ENCODE data around the gene DGKI. TPM values are rescaled to one million over a fixed set of nuclear protein-coding genes. Genes with fewer than 3 reads are reported as not detected.

The DGKI gene
- polyA plus RNA-seq, 2 donors: 0.09 to 0.12 TPM

DNA sequence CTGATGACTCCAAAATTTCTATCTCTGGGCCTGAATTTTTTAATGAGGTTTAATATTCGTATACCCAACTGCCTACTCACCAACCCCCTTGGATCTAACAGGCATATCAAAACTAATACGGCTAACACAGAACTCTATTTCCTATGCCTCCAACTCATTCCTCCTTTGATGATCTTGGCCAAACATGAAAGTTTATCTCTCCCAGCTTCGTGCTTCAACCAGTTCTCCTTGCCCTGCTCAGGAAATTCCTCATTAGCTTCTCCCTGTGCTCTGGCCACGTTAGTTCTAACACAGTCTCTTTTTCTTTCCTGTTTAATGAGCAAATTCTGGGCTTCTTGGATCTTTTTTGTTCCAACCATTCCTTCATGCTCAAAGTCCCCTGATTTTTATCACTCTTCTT lies 364.3 kb downstream of the DGKI start:
- no peaks in the 10 kb centered on the region for H3K36me3 ChIP-seq (ENCODE audit: control insufficient read depth in 2 of 2, insufficient read depth in 2 of 2, low read length in 1 of 2)
- no peak overlapping the region for H3K27ac ChIP-seq (ENCODE audit: low read depth in 2 of 2, low read length in 1 of 2)
- no peaks in the 10 kb centered on the region for H3K27me3 ChIP-seq (ENCODE audit: control insufficient read depth in 1 of 2, insufficient read depth in 2 of 2, low read length in 2 of 2)
- H3K4me3 ChIP-seq (ENCODE audit: low read depth in 1 of 2, low read length in 2 of 2): no peak overlapping the region
- no peaks in the 10 kb centered on the region for H3K9me3 ChIP-seq (ENCODE audit: control insufficient read depth in 2 of 2, insufficient read depth in 1 of 2, low read depth in 1 of 2, low read length in 1 of 2)
- no peaks in the 10 kb centered on the region for H3K4me1 ChIP-seq (ENCODE audit: control insufficient read depth in 2 of 2, insufficient read depth in 2 of 2, low read length in 1 of 2)
- WGBS, 2 donors: 62 to 65% methylated on average over 4 of the region's 4 CpGs

DNA sequence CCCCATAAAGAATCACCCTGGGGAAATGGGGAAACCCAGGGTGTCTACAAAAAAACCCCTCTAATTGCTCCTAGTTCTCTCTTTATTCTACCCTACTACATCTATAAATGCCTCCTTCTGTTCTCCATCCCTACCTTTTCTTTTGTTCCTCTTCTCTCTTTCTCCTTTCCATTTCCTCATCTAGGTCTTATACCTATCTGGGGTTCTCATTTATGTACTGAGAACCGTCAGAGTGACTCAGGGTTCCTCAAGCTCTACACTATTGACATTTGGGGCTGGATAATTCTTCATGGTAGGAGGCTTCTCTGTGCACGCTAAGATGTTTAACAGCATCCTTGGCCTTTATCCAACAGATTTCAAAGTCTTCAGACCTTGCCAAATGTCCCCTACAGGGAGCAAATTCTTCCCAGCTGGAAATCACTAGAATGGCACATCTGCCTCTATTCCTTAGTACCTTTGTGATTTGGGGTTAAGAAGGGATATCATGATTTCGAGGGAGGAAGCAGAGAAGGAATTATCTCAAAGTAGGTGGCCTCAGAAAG lies 365.9 kb downstream of the DGKI start:
- H3K4me1 ChIP-seq (ENCODE audit: control insufficient read depth in 2 of 2, insufficient read depth in 2 of 2, low read length in 1 of 2): no peaks in the 10 kb centered on the region
- no peaks in the 10 kb centered on the region for H3K27me3 ChIP-seq (ENCODE audit: control insufficient read depth in 1 of 2, insufficient read depth in 2 of 2, low read length in 2 of 2)
- H3K36me3 ChIP-seq (ENCODE audit: control insufficient read depth in 2 of 2, insufficient read depth in 2 of 2, low read length in 1 of 2): no peaks in the 10 kb centered on the region
- no peak overlapping the region for H3K27ac ChIP-seq (ENCODE audit: low read depth in 2 of 2, low read length in 1 of 2)
- no peaks in the 10 kb centered on the region for H3K9me3 ChIP-seq (ENCODE audit: control insufficient read depth in 2 of 2, insufficient read depth in 1 of 2, low read depth in 1 of 2, low read length in 1 of 2)
- WGBS, 2 donors: 48 to 52% methylated on average over 3 of the region's 3 CpGs
- H3K4me3 ChIP-seq (ENCODE audit: low read depth in 1 of 2, low read length in 2 of 2): no peak overlapping the region

DNA sequence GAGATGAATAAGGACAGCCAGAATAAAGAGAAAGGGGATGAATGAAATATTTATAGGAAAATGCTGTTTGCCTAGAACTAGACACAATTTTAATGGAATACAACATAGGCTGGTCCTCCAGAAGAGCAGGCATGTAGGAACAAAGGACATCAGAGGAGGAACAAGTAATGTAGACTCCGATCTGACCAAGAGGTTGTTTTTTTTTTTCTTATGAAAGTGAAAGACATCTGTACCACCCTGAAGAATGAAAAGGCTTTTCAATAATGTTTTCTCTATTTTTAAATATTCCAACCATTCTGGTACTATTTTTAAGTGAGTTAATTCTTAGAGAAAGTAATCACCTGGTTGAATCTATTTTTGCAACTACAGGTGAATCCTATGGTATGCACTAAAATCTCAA lies 366.4 kb downstream of the DGKI start:
- Histone ChIP-seq H3K4me3 (ENCODE audit: low read depth in 1 of 2, low read length in 2 of 2) (no peak overlapping the region), H3K27ac (ENCODE audit: low read depth in 2 of 2, low read length in 1 of 2) (no peak overlapping the region), H3K27me3 (ENCODE audit: control insufficient read depth in 1 of 2, insufficient read depth in 2 of 2, low read length in 2 of 2) (no peaks in the 10 kb centered on the region), H3K4me1 (ENCODE audit: control insufficient read depth in 2 of 2, insufficient read depth in 2 of 2, low read length in 1 of 2) (no peaks in the 10 kb centered on the region), H3K9me3 (ENCODE audit: control insufficient read depth in 2 of 2, insufficient read depth in 1 of 2, low read depth in 1 of 2, low read length in 1 of 2) (no peaks in the 10 kb centered on the region), H3K36me3 (ENCODE audit: control insufficient read depth in 2 of 2, insufficient read depth in 2 of 2, low read length in 1 of 2) (no peaks in the 10 kb centered on the region)
- WGBS, 2 donors: 86 to 87% methylated on average over 1 of the region's 1 CpG

DNA sequence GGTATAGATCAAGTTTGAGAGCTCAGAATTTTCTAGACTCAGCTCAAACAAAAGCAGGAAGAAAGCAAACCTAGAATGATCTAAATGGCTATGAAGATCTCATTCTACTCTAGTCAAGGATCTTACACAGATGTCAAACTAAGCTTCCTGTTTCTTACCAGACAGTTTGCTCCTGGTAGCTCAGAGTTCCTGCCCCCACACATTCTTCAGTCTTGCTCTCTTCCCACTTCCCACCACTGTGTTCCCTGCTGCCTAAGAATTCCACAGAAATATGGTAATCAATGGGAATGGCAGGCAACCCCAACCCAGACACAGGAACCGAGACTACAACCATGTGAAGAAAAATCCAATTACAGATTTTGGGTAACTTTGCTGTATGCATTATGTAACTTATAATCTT lies 369.8 kb downstream of the DGKI start:
- Histone ChIP-seq H3K4me3 (ENCODE audit: low read depth in 1 of 2, low read length in 2 of 2) (no peak overlapping the region), H3K4me1 (ENCODE audit: control insufficient read depth in 2 of 2, insufficient read depth in 2 of 2, low read length in 1 of 2) (no peaks in the 10 kb centered on the region), H3K9me3 (ENCODE audit: control insufficient read depth in 2 of 2, insufficient read depth in 1 of 2, low read depth in 1 of 2, low read length in 1 of 2) (no peaks in the 10 kb centered on the region), H3K36me3 (ENCODE audit: control insufficient read depth in 2 of 2, insufficient read depth in 2 of 2, low read length in 1 of 2) (no peaks in the 10 kb centered on the region), H3K27ac (ENCODE audit: low read depth in 2 of 2, low read length in 1 of 2) (no peak overlapping the region), H3K27me3 (ENCODE audit: control insufficient read depth in 1 of 2, insufficient read depth in 2 of 2, low read length in 2 of 2) (no peaks in the 10 kb centered on the region)
- 85% methylated on average over 1 of the region's 1 CpG for WGBS, 2 donors

DNA sequence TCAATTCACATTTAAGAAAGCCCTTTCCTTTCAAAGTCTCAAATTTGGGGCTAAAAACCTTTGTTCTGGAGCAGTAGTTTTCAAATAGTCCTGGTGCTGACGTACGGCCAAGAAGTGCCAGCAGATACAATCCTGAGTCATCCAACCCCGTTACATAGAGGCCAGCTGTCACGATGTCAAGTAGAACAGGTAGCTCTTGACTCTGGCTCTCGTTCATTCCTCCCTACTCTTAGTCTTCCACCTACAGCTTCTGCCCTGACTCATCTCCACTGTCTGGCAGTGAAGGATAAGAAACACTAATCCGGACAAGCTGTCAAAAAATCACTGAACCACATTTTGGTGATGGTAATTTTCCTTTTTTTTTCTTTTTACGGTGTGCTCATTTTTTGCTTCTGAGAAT lies 370.8 kb downstream of the DGKI start:
- Histone ChIP-seq H3K27me3 (ENCODE audit: control insufficient read depth in 1 of 2, insufficient read depth in 2 of 2, low read length in 2 of 2) (no peaks in the 10 kb centered on the region), H3K4me1 (ENCODE audit: control insufficient read depth in 2 of 2, insufficient read depth in 2 of 2, low read length in 1 of 2) (no peaks in the 10 kb centered on the region), H3K27ac (ENCODE audit: low read depth in 2 of 2, low read length in 1 of 2) (no peak overlapping the region), H3K9me3 (ENCODE audit: control insufficient read depth in 2 of 2, insufficient read depth in 1 of 2, low read depth in 1 of 2, low read length in 1 of 2) (no peaks in the 10 kb centered on the region), H3K4me3 (ENCODE audit: low read depth in 1 of 2, low read length in 2 of 2) (no peak overlapping the region), H3K36me3 (ENCODE audit: control insufficient read depth in 2 of 2, insufficient read depth in 2 of 2, low read length in 1 of 2) (no peaks in the 10 kb centered on the region)
- whole genome bisulfite sequencing, 2 donors: 51 to 69% methylated on average over 7 of the region's 7 CpGs

DNA sequence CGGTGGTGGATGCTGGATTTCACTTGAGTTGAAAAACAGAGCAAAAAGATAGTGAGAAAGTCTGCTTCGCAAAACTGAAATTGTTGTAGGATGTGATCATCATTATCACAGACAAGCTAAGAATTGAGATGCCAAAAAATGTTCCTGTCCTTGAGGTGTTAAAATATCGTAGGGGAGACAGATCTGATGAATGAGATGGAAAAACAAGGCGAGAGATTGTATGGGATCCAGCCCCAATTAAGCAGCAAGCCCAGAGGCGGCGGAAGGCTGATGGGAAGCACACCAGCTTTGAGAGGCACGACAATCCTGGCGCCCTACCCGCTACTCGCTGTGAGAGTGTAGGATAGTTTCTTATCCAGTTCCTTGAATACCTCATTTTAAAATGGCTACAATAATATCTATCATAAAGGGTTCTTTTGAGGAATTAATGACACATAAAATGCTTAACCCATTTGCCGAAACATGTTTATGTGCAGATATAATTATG lies 372.2 kb downstream of the DGKI start:
- Histone ChIP-seq H3K4me1 (ENCODE audit: control insufficient read depth in 2 of 2, insufficient read depth in 2 of 2, low read length in 1 of 2) (no peaks in the 10 kb centered on the region), H3K27ac (ENCODE audit: low read depth in 2 of 2, low read length in 1 of 2) (no peak overlapping the region)
- 83 to 89% methylated on average over 11 of the region's 11 CpGs for WGBS, 2 donors

DNA sequence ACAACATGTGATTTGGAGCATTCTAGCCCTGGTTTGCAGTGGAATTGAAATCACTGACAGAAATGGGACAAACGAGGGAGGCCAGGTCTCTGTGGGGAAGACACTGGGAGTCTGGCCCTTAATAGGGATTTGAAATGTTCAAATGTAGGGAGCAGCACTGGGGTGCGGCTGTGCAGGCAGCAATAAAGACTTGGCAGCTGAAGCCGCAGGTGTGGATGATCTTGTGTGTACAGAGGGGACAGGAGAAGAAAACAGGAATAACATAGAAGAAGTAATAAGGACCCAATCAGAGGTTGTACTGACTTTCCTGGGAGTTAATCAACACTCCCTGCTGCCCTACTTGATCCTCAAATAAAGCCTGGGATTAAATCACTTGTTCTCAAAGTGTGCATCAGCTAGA lies 375.6 kb downstream of the DGKI start:
- H3K27ac ChIP-seq (ENCODE audit: low read depth in 2 of 2, low read length in 1 of 2): peak overlapping the region; percentile 19 to 62
- H3K4me1 ChIP-seq (ENCODE audit: control insufficient read depth in 2 of 2, insufficient read depth in 2 of 2, low read length in 1 of 2): no peaks in the 10 kb centered on the region

More for the DNA sequence above, 372.2 kb downstream of the DGKI start:
- no peaks in the 10 kb centered on the region for H3K27me3 ChIP-seq (ENCODE audit: control insufficient read depth in 1 of 2, insufficient read depth in 2 of 2, low read length in 2 of 2)
- no peaks in the 10 kb centered on the region for H3K36me3 ChIP-seq (ENCODE audit: control insufficient read depth in 2 of 2, insufficient read depth in 2 of 2, low read length in 1 of 2)
- H3K4me3 ChIP-seq (ENCODE audit: low read depth in 1 of 2, low read length in 2 of 2): no peak overlapping the region
- H3K9me3 ChIP-seq (ENCODE audit: control insufficient read depth in 2 of 2, insufficient read depth in 1 of 2, low read depth in 1 of 2, low read length in 1 of 2): no peaks in the 10 kb centered on the region

DNA sequence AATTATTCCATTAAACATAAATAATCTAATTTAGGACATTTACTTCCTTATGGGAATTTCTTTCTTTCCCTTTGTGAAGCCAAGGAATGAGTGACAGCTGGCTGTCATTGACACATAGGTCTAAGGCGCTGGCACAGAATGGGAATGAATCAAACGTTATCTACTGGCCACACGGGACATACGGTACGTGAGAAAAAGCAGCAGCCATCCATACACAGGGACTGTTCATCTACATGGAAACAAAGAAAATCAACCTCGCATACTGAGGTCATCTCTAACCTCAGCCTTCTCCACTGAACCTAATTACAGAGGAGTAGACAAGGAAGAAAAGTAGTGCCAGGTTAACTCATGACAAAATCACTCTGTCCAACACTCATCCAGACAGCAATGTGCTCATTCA lies 376.9 kb downstream of the DGKI start:
- no peaks in the 10 kb centered on the region for H3K9me3 ChIP-seq (ENCODE audit: control insufficient read depth in 2 of 2, insufficient read depth in 1 of 2, low read depth in 1 of 2, low read length in 1 of 2)
- WGBS, 2 donors: 89 to 91% methylated on average over 6 of the region's 6 CpGs

More for the DNA sequence above, 375.6 kb downstream of the DGKI start:
- Histone ChIP-seq H3K4me3 (ENCODE audit: low read depth in 1 of 2, low read length in 2 of 2) (no peak overlapping the region), H3K27me3 (ENCODE audit: control insufficient read depth in 1 of 2, insufficient read depth in 2 of 2, low read length in 2 of 2) (no peaks in the 10 kb centered on the region), H3K36me3 (ENCODE audit: control insufficient read depth in 2 of 2, insufficient read depth in 2 of 2, low read length in 1 of 2) (no peaks in the 10 kb centered on the region), H3K9me3 (ENCODE audit: control insufficient read depth in 2 of 2, insufficient read depth in 1 of 2, low read depth in 1 of 2, low read length in 1 of 2) (no peaks in the 10 kb centered on the region)
- 38 to 56% methylated on average over 3 of the region's 3 CpGs for WGBS, 2 donors

DNA sequence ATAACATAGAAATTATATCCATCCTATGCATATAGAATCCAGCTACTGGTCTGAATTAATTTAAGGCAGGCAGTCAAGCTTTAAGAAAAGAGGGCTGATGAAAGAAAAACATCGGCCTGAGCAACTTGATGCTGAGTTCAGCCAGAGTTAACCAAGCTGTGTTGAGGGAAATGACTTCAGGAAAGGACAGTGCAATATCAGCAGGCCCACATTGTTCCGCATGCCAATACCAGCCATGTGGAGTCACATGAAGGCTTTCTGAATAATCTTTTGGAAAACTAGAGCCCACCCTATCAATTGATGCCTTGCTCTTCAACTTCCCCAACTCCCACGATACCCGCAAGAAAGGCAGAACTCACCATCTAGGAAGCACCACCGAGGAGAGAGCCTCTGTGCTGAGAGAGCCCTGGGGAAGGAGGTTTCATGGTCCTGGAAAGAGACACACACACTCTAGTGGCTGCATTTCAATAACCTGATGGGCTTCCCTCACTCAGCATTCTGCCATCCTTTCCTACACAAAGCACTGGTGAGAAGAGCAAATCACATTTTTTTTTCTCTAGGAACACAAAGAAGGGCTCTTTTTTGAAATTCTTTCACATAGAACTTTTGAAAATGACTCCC lies 377.5 kb downstream of the DGKI start:
- H3K27me3 ChIP-seq (ENCODE audit: control insufficient read depth in 1 of 2, insufficient read depth in 2 of 2, low read length in 2 of 2): no peaks in the 10 kb centered on the region
- no peak overlapping the region for H3K27ac ChIP-seq (ENCODE audit: low read depth in 2 of 2, low read length in 1 of 2)
- H3K9me3 ChIP-seq (ENCODE audit: control insufficient read depth in 2 of 2, insufficient read depth in 1 of 2, low read depth in 1 of 2, low read length in 1 of 2): no peaks in the 10 kb centered on the region
- no peaks in the 10 kb centered on the region for H3K36me3 ChIP-seq (ENCODE audit: control insufficient read depth in 2 of 2, insufficient read depth in 2 of 2, low read length in 1 of 2)
- no peak overlapping the region for H3K4me3 ChIP-seq (ENCODE audit: low read depth in 1 of 2, low read length in 2 of 2)
- WGBS, 2 donors: 72 to 73% methylated on average over 5 of the region's 5 CpGs
- H3K4me1 ChIP-seq (ENCODE audit: control insufficient read depth in 2 of 2, insufficient read depth in 2 of 2, low read length in 1 of 2): no peaks in the 10 kb centered on the region

More for the DNA sequence above, 376.9 kb downstream of the DGKI start:
- H3K27ac ChIP-seq (ENCODE audit: low read depth in 2 of 2, low read length in 1 of 2): no peak overlapping the region
- no peak overlapping the region for H3K4me3 ChIP-seq (ENCODE audit: low read depth in 1 of 2, low read length in 2 of 2)
- H3K36me3 ChIP-seq (ENCODE audit: control insufficient read depth in 2 of 2, insufficient read depth in 2 of 2, low read length in 1 of 2): no peaks in the 10 kb centered on the region
- no peaks in the 10 kb centered on the region for H3K4me1 ChIP-seq (ENCODE audit: control insufficient read depth in 2 of 2, insufficient read depth in 2 of 2, low read length in 1 of 2)
- H3K27me3 ChIP-seq (ENCODE audit: control insufficient read depth in 1 of 2, insufficient read depth in 2 of 2, low read length in 2 of 2): no peaks in the 10 kb centered on the region

DNA sequence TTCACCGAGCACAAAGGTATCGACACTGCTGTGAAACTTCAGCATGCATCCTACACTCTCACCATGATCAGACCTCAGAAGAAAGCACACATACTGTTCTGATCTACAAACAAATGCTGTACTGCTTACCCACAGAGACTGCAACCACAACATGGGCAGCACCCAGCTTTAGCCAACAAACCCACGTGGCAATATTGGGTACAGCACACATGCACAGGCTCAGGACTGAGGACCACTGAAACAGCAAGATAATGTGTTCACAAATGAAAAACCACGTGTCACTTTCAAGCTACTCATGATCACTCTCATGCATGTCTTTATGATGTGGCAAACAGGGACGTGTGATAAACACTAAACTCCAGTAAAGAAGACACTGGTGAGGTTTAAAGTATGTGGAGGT lies 383.9 kb downstream of the DGKI start:
- no peak overlapping the region for H3K4me3 ChIP-seq (ENCODE audit: low read depth in 1 of 2, low read length in 2 of 2)
- 75 to 84% methylated on average over 5 of the region's 5 CpGs for WGBS, 2 donors
- no peaks in the 10 kb centered on the region for H3K9me3 ChIP-seq (ENCODE audit: control insufficient read depth in 2 of 2, insufficient read depth in 1 of 2, low read depth in 1 of 2, low read length in 1 of 2)
- H3K27ac ChIP-seq (ENCODE audit: low read depth in 2 of 2, low read length in 1 of 2): no peak overlapping the region
- no peaks in the 10 kb centered on the region for H3K4me1 ChIP-seq (ENCODE audit: control insufficient read depth in 2 of 2, insufficient read depth in 2 of 2, low read length in 1 of 2)
- no peaks in the 10 kb centered on the region for H3K36me3 ChIP-seq (ENCODE audit: control insufficient read depth in 2 of 2, insufficient read depth in 2 of 2, low read length in 1 of 2)
- H3K27me3 ChIP-seq (ENCODE audit: control insufficient read depth in 1 of 2, insufficient read depth in 2 of 2, low read length in 2 of 2): no peaks in the 10 kb centered on the region
